Measurements from ENCODE around the gene DCAF12L1. TPM values are rescaled to one million over a fixed set of nuclear protein-coding genes. Genes with fewer than 3 reads are reported as not detected.

Gene DCAF12L1
- 2.6 TPM for total RNA-seq

GRCh38 chrX:126552313-126553022, at the start of gene DCAF12L1:
DCAF12L1 (minus strand) TSS chrX:126552814; CDS start chrX:126552608, 206 bp downstream.
- Histone ChIP-seq H3K4me1 (ENCODE audit: control insufficient read depth in 3 of 3, insufficient read depth in 3 of 3, low read length in 3 of 3) (no peaks in the 10 kb centered on the region), H3K27me3 (ENCODE audit: control insufficient read depth in 3 of 3, insufficient read depth in 3 of 3, low read length in 3 of 3) (peaks cover 0 to 12% (median 0%) of the 10 kb centered on the region in 3 donors), H3K9ac (ENCODE audit: low read depth in 1 of 3, low read length in 3 of 3) (no peak within 1 kb of the TSS), H3K27ac (ENCODE audit: low read depth, low read length) (no peak within 1 kb of the TSS), H3K4me3 (ENCODE audit: low read length in 3 of 3) (no peak within 1 kb of the TSS), H3K9me3 (ENCODE audit: control insufficient read depth in 3 of 3, low read length in 3 of 3) (no peaks in the 10 kb centered on the region), H3K36me3 (ENCODE audit: control insufficient read depth in 3 of 3, insufficient read depth in 3 of 3, low read length in 3 of 3) (no peaks in the 10 kb centered on the region)

DNA sequence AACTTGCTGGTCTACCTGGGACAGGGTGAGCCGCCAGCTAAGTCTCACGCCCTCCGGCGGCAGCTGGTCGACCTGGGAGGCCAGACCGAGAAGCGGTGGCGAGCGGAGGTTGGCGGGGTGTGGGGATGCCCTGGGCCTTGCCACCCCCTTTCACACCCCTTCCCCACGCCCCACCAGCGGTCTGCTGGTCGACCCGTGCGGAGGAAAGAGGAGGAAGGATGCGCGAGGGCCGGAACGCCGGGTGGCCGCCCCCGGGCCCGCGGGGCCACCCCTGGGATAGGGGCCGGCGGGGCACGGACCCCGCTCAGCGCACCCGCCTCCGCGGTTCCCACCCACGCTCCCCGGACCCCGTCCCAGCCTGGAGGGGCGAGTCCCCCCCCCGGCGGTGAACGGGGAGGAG, 28.3 kb upstream of the DCAF12L1 start:
- Histone ChIP-seq H3K4me1 (ENCODE audit: control insufficient read depth in 3 of 3, insufficient read depth in 3 of 3, low read length in 3 of 3) (no peaks in the 10 kb centered on the region), H3K27ac (ENCODE audit: low read depth, low read length) (no peak overlapping the region), H3K27me3 (ENCODE audit: control insufficient read depth in 3 of 3, insufficient read depth in 3 of 3, low read length in 3 of 3) (no peaks in the 10 kb centered on the region), H3K36me3 (ENCODE audit: control insufficient read depth in 3 of 3, insufficient read depth in 3 of 3, low read length in 3 of 3) (no peaks in the 10 kb centered on the region), H3K9ac (ENCODE audit: low read depth in 1 of 3, low read length in 3 of 3) (no peak overlapping the region), H3K9me3 (ENCODE audit: control insufficient read depth in 3 of 3, low read length in 3 of 3) (no peaks in the 10 kb centered on the region), H3K4me3 (ENCODE audit: low read length in 3 of 3) (no peak overlapping the region)

DNA sequence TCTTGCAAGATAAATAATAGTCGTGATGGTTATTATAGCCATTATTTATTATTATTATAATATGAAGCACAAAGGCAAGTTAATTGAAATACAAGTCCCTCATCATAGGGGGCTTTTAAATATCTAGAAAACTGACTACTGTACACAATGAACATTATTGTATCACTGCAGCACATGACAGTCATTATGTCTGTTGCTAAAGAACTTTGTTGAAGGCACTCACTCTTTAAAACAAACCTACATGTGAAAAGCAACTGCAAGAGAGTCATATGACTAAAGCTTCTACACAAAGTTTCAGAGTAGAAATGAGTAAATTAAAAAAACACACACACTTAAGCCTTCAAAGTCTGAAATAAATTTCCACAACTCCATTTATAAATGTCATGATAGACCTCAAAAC, 23.3 kb upstream of the DCAF12L1 start:
- no peak overlapping the region for H3K4me3 ChIP-seq (ENCODE audit: low read length in 3 of 3)

DNA sequence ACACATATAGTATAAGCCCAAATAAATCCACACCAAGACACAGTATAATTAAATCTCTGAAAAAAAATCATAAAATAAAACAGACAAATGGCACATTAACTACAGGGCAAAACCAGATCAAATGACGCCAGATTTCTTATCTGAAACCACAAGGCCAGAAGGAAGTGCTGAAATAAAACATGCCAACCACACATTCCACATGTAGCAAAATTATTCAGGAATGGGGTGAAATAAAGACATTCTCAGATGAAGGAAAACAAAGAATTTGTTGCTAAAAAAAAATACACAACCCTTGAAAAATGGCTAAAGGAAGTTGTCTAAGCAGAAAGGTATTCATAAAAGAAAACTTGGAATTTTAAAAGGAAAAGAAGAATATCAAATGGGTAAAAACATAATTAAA, 4.5 kb upstream of the DCAF12L1 start:
- no peaks in the 10 kb centered on the region for H3K9me3 ChIP-seq (ENCODE audit: control insufficient read depth in 3 of 3, low read length in 3 of 3)
- H3K27me3 ChIP-seq (ENCODE audit: control insufficient read depth in 3 of 3, insufficient read depth in 3 of 3, low read length in 3 of 3), result peaks cover 0 to 8% (median 0%) of the 10 kb centered on the region in 3 donors
- H3K4me1 ChIP-seq (ENCODE audit: control insufficient read depth in 3 of 3, insufficient read depth in 3 of 3, low read length in 3 of 3), result no peaks in the 10 kb centered on the region
- H3K36me3 ChIP-seq (ENCODE audit: control insufficient read depth in 3 of 3, insufficient read depth in 3 of 3, low read length in 3 of 3), result no peaks in the 10 kb centered on the region
- no peak overlapping the region for H3K27ac ChIP-seq (ENCODE audit: low read depth, low read length)
- H3K4me3 ChIP-seq (ENCODE audit: low read length in 3 of 3), result no peak overlapping the region
- H3K9ac ChIP-seq (ENCODE audit: low read depth in 1 of 3, low read length in 3 of 3), result no peak overlapping the region

More for the DNA sequence above, 23.3 kb upstream of the DCAF12L1 start:
- no peaks in the 10 kb centered on the region for H3K9me3 ChIP-seq (ENCODE audit: control insufficient read depth in 3 of 3, low read length in 3 of 3)
- H3K9ac ChIP-seq (ENCODE audit: low read depth in 1 of 3, low read length in 3 of 3), result no peak overlapping the region
- H3K27me3 ChIP-seq (ENCODE audit: control insufficient read depth in 3 of 3, insufficient read depth in 3 of 3, low read length in 3 of 3), result no peaks in the 10 kb centered on the region
- no peaks in the 10 kb centered on the region for H3K4me1 ChIP-seq (ENCODE audit: control insufficient read depth in 3 of 3, insufficient read depth in 3 of 3, low read length in 3 of 3)
- H3K36me3 ChIP-seq (ENCODE audit: control insufficient read depth in 3 of 3, insufficient read depth in 3 of 3, low read length in 3 of 3), result no peaks in the 10 kb centered on the region
- H3K27ac ChIP-seq (ENCODE audit: low read depth, low read length), result no peak overlapping the region

- Histone ChIP-seq H3K4me1 (ENCODE audit: control insufficient read depth in 3 of 3, insufficient read depth in 3 of 3, low read length in 3 of 3) (no peaks in the 10 kb centered on the region), H3K27me3 (ENCODE audit: control insufficient read depth in 3 of 3, insufficient read depth in 3 of 3, low read length in 3 of 3) (peaks cover 0 to 12% (median 0%) of the 10 kb centered on the region in 3 donors), H3K9ac (ENCODE audit: low read depth in 1 of 3, low read length in 3 of 3) (no peak overlapping the region), H3K36me3 (ENCODE audit: control insufficient read depth in 3 of 3, insufficient read depth in 3 of 3, low read length in 3 of 3) (no peaks in the 10 kb centered on the region), H3K4me3 (ENCODE audit: low read length in 3 of 3) (no peak overlapping the region), H3K27ac (ENCODE audit: low read depth, low read length) (no peak overlapping the region), H3K9me3 (ENCODE audit: control insufficient read depth in 3 of 3, low read length in 3 of 3) (no peaks in the 10 kb centered on the region)
Observed at GRCh38 chrX:126551725-126552312, 795 bp downstream of the DCAF12L1 start.

- Histone ChIP-seq H3K27ac (ENCODE audit: low read depth, low read length) (no peak overlapping the region), H3K9me3 (ENCODE audit: control insufficient read depth in 3 of 3, low read length in 3 of 3) (no peaks in the 10 kb centered on the region), H3K27me3 (ENCODE audit: control insufficient read depth in 3 of 3, insufficient read depth in 3 of 3, low read length in 3 of 3) (peaks cover 0 to 12% (median 0%) of the 10 kb centered on the region in 3 donors), H3K9ac (ENCODE audit: low read depth in 1 of 3, low read length in 3 of 3) (no peak overlapping the region), H3K36me3 (ENCODE audit: control insufficient read depth in 3 of 3, insufficient read depth in 3 of 3, low read length in 3 of 3) (no peaks in the 10 kb centered on the region), H3K4me1 (ENCODE audit: control insufficient read depth in 3 of 3, insufficient read depth in 3 of 3, low read length in 3 of 3) (no peaks in the 10 kb centered on the region), H3K4me3 (ENCODE audit: low read length in 3 of 3) (no peak overlapping the region)
Observed at GRCh38 chrX:126551306-126551705, 1.3 kb downstream of the DCAF12L1 start.

- H3K9me3 ChIP-seq (ENCODE audit: control insufficient read depth in 3 of 3, low read length in 3 of 3), result no peaks in the 10 kb centered on the region
- H3K27me3 ChIP-seq (ENCODE audit: control insufficient read depth in 3 of 3, insufficient read depth in 3 of 3, low read length in 3 of 3), result peaks cover 0 to 12% (median 0%) of the 10 kb centered on the region in 3 donors
- H3K27ac ChIP-seq (ENCODE audit: low read depth, low read length), result no peak overlapping the region
- H3K4me1 ChIP-seq (ENCODE audit: control insufficient read depth in 3 of 3, insufficient read depth in 3 of 3, low read length in 3 of 3), result no peaks in the 10 kb centered on the region
- no peak overlapping the region for H3K4me3 ChIP-seq (ENCODE audit: low read length in 3 of 3)
- no peaks in the 10 kb centered on the region for H3K36me3 ChIP-seq (ENCODE audit: control insufficient read depth in 3 of 3, insufficient read depth in 3 of 3, low read length in 3 of 3)
- no peak overlapping the region for H3K9ac ChIP-seq (ENCODE audit: low read depth in 1 of 3, low read length in 3 of 3)
Observed at GRCh38 chrX:126550816-126551215, 1.8 kb downstream of the DCAF12L1 start.

DNA sequence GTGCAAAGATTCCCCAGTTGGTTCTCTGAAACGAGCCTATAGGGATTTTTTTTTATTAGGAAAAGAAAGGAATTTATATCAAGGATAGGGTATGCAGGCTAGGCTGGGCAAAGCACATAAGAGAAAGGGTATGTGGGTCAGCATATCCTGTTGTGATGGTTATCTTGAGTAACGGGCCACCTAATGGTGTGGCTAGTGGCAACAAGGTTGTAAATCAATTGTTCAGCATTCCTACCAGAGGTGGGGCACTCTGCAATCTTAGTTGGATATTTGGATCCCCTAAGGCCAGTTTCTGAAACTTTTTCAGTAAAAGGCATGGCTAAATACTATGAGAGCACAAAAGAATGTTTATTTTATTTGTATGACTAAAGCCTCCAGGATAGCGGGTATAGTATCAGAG, 42.7 kb downstream of the DCAF12L1 start:
- Histone ChIP-seq H3K27ac (ENCODE audit: low read depth, low read length) (no peak overlapping the region), H3K27me3 (ENCODE audit: control insufficient read depth in 3 of 3, insufficient read depth in 3 of 3, low read length in 3 of 3) (no peaks in the 10 kb centered on the region), H3K9ac (ENCODE audit: low read depth in 1 of 3, low read length in 3 of 3) (no peak overlapping the region), H3K36me3 (ENCODE audit: control insufficient read depth in 3 of 3, insufficient read depth in 3 of 3, low read length in 3 of 3) (no peaks in the 10 kb centered on the region), H3K4me1 (ENCODE audit: control insufficient read depth in 3 of 3, insufficient read depth in 3 of 3, low read length in 3 of 3) (no peaks in the 10 kb centered on the region), H3K4me3 (ENCODE audit: low read length in 3 of 3) (no peak overlapping the region), H3K9me3 (ENCODE audit: control insufficient read depth in 3 of 3, low read length in 3 of 3) (no peaks in the 10 kb centered on the region)

Small RNA genes within 50 kb of the gene (small RNA-seq; reads per million reads assigned to genes)
- not detected for gene Z69908.1
